Muscle of back (tissue), 11 donors: ENCODE results near the gene GNAL. TPM values are rescaled to one million over a fixed set of nuclear protein-coding genes. Genes with fewer than 3 reads are reported as not detected.
A peak's percentile ranks its signal among the peaks of the same experiment; 100 is the strongest.

ENCODE experiments used
- DNase-seq, 3 donors: peaks; one replicate each; pipeline versions ENCODE4 v3.0.0 to v3.0.0-alpha.2; 2013
- polyA plus RNA-seq, 10 donors: library from polyadenylated mRNA; unstranded; fragments of 120-200 nt; gene quantifications; one replicate each; pipeline ENCODE4 v1.2.1, GENCODE V29; 2013; ENCODE audit not compliant: insufficient read length in 10 of 10

Gene GNAL
- polyA plus RNA-seq, 10 donors = 1.5 to 4.8 (median 2.6) TPM

DNA sequence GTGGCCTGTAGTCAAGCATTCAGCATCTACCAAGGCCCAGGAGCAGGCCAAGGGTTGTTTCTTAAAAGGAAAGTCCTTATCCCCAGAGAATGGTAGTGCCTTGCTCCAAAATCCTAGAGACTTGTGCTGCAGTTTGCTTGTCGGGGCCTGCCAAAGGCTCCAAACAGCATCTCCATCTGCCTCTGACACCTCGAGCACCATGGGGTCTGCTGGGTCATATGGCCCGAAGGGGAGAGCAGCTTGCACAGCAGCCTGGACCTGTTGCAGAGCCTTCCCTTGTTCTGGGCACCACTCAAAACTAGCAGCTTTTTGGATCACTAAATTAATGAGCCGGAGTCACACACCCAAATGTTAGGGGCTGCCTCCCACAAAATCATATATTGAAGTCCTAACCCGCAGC lies 35.7 kb downstream of the GNAL start:
- no peak for DNase-seq

DNA sequence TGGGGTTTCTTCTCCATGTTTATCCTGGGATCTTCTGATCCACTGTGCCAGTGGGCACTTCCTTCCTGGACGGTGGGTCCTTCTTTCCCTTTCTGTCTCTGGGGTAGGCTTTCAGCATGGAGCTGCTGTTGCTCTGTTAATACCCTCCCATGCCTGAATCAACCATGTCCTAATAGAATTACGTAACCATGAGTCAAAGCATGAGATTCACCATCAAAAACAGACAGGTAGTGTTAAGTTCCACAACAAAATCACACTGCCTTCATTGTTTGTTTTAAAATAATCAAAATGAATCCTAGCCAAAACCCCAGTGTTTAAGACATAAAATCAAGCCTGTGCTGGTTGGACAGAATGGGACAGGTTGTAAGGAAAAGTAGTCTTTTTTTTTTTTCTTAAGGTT lies 37.5 kb downstream of the GNAL start:
- DNase-seq = no peak

DNA sequence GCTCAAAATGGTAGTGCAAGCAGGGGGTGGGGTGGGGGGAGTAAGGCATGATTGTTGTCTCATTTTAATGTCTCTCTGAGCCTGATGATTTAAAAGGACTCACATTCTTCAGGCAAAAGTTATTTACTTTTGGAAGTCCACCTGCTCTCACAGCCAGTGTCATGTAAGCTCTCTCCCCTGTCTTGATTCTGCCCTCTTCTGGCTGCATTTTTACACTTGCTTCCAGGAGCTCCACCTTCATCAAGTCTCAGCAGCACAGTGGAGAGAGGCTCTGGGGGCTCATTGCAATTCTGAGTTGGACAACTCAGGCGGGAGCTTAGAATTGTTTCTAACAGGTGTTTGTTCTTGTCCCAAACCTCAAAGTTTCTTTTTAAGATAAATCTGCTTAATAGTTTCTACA lies 39.2 kb downstream of the GNAL start:
- no peak for DNase-seq

DNA sequence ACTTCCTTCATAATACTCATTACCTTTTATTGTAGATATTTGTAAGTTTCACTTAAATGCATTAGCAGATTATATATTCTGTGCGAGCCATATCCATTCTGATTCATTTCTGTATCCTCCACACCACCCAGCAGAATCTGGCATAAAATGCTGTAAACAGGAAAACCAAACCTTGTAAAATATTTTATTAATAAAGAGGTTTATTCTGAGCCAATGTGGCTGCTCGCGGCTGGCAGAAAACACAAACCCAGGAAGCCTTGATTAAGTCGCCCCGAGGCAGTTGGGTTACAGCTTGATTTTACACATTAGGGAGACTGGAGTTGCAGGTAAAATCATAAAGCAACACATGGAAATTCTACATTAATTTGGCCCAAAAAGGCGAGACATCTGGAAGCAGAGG lies 40.5 kb downstream of the GNAL start:
- no peak for DNase-seq

DNA sequence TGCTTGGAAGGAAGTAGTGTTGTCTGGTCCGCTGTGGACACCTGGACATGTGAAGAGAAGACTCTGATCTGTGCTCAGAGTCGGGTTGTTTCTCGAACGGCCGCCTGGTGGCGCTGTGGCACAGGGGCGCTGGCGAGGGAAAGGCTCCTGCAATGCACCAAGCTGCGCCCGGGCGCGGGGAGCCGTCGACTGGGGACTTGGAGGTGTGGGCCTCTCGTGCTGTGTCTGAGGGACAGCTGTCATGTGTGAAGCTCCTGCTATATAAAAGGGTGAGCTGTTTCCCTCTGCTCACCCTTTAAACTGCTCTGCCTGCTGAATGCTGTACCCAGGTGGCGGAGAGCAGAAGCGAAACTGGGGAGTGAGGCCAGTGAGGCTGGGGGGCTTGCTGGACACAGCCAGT lies 44.0 kb downstream of the GNAL start:
- DNase-seq = peak; percentile 31 to 79 (median 74)

DNA sequence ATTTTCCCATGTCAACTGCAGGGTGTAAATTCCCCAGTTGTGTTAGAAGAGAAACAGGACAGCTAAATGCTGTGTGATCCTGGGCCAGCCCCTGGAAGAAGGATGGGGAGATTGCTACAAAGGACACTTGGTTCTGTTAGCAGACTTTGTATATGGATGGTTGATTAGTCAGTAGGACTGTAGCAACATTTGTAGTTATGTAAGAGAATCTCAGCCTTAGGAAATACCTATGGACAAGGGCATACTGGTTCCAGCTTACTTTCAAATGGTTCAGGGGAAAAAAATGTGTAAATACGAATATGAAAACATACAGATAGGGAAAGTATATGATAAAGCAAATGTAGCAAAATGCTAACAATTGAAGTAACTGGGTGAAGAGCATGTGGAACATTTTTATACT lies 47.6 kb downstream of the GNAL start:
- no peak for DNase-seq

DNA sequence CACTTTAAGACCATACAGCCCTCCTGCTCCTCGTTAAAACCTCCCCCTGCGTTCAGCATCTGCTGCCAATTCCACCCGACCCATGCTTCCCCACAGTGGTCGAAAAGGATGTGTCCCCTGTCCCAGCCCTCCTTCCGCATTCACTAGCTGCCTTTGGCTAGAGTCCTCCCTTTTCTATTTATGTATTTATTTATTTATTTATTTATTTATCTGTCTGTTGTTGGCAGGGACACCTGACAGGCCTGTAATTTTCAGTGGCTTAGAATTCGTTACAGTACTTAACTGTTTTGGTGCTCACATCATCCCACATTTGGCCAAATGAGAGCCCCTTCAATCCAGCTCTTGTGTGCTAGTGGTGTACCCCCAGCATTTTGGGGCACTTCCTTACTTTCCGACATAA lies 50.8 kb downstream of the GNAL start:
- DNase-seq = no peak

DNA sequence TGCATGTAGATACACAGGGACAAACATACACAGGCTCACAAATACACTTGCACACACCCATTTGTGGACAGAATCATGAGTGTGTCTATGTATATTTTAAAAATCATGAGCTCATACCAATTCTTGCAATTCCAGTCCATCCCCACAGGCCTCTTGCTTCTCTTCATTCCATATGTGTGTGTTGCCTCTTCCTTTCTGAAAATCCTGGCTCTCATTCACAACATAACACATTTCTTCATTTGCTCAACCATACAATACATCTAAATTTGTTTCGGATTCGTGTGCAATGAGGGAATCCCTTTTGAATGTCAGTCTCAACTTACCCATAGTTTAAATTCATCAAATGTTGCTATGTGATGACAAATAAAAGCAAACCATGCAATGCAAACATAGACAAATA lies 51.4 kb downstream of the GNAL start:
- no peak for DNase-seq

DNA sequence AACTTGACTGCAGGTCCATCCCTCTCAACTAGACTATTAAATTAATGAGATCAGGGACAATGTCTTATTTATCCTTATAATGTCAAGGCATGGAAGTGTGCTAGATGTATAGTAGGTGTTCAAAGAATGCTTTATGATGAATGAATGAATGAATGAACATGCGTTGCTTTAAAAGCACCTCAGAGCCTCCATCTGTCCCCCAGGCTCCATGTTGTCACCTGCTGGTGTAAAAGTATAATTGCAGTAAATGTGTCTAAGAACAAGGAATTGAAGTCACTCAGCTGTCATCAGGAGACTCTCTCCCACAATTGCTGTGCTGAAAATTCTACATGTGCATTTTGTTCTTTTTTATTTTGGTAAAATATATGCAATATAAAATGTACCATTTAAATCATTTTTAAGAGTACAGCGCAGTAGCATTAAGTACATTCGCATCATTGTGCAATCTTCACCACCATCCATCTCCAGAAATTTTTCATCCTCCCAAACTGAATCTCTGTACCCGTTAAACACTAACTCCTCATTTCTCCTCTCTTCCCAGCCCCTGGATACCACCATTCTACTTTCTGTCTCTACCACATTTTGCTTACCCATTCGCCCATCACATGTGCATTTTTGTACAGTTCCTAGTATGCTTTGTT lies 52.6 kb downstream of the GNAL start:
- DNase-seq = no peak

DNA sequence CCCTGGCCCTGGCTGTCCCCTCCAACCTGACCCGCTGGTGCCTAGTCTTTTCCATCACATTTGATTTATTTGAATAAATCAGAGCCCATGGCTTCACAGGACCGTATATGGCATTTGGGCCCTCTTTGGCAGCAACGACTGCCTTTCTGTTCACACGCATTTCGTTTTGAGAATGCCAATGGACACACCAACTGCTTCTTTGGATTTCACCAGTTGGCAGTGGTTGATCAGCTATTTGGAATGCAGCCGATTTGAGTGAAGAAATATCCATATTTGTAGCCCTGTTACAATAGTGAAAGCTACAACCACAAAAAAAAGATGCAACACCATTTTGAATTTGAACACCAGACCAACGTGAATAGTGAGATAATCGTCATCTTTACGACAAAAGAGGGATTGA lies 56.5 kb downstream of the GNAL start:
- DNase-seq = no peak

DNA sequence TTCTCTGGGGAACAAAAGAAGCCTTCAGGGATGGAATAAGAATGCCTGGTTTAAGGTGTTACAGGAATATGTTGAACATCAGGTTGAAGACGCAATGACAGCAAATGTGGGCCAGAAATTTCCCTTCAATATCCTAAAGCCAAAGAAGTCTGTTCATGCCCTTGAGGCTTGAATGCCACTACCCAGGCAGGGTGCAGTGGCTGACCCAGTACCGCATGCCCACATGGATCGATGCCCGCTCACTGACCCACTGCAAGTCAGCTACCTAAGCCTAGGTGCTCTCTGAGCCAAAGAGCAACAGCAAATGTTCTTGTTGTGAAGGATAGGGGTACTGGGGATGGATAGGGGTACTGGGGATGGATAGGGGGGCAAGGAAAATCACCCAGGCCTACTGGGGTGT lies 58.2 kb downstream of the GNAL start:
- no peak for DNase-seq

DNA sequence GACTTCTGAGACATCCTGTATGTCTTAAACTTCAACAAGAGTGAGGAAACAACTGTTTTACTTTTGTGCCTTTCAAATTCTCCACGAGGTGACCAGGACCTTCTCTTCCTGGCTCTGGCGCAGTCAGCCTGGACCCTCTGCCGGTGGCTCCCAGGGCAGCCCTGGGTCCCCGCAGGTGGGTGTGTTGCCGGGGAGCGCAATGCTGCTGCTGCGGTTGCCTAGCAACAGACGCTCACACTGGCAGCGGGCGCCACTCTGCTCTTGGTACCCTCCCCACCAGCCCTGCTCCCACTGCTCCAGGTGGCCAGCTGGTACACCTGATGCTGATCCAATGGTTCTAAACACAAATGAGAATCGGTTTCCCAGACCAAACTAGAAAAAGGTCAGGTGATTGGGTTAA lies 58.7 kb downstream of the GNAL start:
- no peak for DNase-seq

DNA sequence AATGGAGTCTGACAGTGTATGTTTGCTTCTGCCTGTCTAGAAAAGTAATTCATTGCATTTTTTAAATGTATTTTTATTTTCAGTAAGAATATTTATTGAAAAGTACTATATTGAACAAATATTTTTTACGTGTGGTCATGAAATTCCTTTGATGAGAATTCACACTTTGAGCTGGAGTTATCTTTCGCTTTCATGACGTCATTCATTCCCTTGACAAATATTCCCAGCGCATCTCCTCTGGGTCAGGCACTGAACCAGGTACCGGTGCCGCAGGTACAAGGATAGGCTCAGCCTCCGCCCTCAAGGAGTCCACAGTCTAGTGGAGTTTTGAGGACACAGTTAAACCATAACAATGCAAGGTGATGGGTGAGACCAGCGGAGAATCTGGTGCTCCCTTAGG lies 60.2 kb downstream of the GNAL start:
- DNase-seq = no peak

DNA sequence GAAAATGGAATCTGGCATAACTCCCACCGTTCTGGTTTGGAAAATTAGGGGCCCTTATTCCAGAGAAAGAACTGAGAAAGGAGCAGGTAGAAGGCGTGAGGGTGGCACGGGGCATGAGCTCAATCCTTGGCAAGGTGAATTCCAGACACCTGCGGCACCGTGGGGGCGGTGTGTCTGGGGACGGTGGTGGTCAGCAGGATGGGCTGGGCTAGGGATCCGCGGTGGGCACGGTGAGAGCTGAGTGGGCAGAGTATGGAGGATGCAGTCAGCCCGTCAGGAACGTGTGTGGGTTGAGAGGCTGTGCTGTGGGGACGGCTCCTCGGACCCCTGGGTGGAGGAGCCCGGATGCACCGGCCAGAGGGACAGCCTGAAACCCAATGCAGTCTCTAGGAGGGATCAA lies 61.1 kb downstream of the GNAL start:
- no peak for DNase-seq

DNA sequence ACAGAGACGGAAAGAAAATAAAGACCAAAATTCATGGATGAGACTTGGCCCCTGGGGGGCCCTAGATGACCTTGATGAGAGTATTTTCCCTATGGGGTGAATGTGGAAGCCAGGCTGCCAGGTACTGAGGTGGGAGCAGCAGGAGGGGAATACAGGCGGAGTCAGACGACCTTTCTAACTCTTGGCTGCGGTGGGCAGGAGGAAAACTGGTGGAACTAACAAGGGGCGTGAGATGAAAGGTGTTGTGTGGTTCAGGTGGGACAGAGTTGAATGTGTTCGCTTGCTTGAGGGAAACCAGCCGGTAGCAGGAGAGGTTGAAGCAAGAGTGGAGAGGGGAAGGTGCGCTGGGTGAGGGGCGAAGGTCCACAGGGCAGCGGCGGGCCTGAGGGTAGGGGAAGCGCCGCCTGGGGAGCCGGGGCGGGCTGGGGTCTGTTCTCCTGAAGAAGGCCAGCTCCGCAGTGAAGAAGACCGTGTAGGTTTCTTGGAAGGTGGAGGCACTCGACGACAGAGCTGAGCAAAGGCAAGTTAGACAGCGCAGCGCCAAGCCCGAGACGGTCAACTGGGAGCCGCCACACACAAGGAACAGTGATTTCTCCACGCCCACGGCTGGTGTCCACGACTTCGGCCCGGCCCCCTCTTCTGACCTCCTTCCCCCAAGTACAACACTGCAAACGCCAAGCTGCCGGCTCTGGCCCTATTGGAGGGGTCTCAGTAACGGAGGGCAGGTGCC lies 61.7 kb downstream of the GNAL start:
- no peak for DNase-seq

DNA sequence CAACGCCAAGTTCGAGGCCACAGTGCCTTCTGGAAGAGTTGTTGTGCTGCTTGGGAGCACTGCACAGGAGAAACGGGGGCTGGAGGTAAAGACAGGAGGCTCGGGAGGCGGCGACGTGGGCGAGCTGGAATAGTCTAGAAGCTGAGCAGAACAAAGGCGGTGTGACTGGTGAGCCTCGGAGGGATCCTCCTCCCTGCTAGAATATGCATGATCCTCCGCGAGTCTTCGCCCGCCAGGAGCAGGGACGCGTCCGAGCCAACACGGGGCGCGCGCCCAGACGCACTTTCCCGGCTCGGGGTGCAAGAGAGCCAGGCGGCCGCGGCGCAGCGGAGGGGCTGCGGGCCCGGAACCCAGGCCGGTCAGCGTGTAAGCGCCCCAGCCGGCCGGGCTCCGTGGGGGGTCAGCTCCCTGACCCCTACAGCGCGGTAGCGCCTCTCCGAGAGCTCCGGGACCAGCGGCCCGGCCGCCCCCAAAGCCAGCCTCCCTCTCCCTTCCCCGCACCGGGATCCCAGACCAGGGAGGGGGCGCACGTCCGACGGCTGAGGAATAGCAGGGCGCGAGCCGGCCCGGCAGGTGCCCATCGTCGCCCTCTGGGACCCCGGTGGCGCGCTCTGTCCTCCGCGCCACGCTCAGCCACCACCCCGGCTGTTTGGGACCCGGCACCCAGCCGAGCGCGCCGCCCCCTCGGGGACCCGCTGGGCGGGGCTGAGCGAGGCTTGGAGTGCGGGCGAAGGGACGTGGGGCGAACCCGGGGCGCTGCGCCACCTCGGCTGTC lies 62.5 kb downstream of the GNAL start:
- DNase-seq = peak in 2 of 3 donors; percentile 13 to 29

DNA sequence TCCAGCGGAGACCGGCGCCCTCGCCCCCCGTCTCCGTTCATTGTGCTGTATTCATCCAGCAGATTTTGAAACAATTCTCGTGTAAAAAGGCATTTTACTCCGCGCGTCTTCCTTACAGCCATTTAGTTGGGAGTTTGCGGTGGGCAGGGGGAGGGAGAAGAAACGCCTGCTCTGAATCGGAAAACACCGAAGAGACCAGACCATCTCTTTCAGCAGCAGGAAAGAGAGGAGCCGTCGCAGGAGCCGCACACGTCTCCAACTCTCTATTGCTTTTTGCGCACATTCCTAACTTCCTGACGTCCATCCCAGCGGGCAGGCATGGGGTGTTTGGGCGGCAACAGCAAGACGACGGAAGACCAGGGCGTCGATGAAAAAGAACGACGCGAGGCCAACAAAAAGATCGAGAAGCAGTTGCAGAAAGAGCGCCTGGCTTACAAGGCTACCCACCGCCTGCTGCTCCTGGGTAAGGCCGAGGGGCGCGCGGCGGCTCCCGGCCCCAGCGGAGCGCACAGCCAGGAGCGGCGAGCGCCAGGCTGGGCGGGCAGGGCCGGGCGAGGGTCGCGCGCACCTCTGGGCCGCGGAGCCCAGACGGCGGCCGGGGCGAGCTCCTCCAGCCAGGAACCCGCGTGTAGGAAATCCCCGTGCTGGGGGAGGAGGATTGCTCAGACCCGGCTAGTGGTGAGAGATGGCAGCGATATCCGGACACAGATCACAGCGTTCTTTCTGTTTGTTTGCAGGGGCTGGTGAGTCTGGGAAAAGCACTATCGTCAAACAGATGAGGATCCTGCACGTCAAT lies 63.2 kb downstream of the GNAL start:
- peak in 2 of 3 donors; percentile 17 to 60 for DNase-seq

DNA sequence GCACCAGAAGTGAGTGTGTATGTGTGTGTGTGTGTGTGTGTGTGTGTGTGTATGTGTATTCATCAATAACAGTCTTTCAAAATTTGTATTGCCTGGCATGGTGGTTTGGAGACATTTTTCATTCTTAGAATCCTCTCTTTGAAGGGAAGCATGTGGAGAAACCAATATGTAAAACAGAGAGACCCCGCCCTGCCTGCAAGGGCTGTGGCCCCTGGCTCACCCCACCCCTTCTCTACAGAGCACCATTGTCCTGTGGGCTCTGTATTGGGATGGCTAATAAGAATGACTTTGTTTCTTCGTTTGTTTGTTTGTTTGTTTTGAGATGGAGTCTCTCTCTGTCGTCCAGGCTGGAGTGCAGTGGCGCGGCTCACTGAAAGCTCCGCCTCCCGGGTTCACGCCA lies 65.9 kb downstream of the GNAL start:
- DNase-seq = no peak

DNA sequence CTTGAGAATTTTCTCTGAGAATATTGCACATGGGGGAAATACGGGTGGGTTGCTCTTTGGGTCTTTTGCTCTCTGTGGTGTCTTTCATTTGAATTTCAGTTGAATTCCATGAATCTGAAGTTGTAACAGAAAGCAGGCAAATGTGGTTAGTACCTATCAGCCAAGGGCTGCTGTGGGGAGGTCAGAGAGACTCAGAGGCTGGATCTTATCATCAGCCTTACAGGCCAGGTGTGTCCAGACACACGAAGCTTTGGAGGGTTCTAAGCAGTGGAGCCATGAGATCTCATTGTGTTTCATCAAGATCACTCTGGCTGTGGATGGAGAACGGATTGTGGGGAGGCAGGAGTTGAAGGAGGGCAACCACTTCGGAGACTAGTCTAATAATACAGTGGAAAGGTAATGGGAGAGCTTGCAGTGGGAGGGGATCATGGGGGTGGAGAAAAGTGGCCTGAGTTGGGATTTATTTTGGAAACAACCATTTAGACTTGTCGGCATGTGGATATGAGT lies 68.1 kb downstream of the GNAL start:
- DNase-seq = no peak

DNA sequence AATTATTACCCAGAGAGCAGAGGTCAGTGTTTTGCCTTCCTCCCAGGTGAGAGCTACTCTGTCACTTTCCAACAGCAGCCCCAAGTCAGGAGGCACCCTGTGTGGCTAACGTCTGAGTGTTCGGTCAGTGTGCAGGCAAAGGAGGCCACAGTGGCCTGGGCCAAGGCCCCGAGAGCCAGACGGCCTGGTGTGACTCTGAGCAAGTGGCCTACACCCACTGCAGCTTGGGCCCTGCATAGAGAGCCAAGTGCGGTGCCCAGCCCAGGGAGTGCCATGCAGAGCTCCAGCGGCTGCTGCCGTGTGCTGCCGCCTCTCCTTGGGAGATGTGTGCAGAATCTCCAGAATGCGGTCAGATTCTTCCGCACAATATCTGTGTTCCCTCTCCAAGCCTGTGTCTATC lies 70.4 kb downstream of the GNAL start:
- DNase-seq = no peak

DNA sequence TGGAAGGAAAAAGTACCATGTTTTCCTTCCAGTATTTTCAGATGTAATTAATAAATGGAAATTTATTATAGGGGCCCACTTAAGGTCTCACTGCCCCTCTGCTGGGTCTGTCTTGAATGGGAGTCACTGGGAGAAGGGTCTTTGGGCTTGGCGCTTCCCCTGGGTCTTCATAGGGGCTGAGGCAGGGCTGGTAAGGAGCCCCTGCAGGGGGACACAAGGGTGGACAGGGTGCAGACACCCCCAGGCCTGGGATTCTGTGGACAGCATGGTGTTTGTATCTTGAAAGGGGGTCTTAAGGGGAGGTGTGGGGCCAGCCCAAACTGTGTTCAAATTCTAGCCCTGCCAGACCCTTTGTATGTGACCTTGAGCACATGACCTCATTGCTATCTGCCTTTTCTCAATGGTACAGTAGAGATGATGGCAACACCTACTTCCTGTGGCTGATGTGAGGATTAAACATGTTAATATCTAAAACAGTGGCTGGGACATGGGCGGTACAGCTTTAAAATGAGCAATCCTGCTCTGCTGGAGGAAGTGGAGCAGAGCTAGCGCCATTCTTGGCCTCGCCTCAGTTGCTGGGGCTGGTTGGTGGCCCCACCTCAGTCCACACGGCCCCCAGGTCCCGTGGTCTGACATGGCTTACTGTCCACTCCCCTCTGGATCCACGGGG lies 71.6 kb downstream of the GNAL start:
- DNase-seq = no peak

DNA sequence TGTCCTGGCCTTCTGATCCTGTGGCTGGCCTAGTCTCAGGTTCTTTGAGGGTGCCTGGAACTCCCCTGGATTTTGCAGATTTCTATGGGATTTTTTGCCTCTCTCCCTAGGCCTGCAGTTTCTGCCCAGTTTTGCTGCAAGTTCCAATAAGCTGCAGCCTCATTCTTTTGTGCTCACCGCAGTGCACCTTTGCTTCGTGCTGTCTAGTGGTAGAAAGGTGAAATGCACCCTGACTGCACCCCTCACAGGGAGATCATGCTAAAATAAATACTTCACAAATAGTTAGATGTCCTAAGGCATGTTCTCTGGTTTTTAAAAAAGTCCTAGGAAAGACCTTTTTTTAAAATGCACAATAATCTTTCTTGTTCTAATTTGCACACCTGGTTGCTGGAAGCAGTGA lies 72.5 kb downstream of the GNAL start:
- DNase-seq = no peak
